H1 (cell line): Measurements from ENCODE around the gene DBNDD1. TPM values are rescaled to one million over a fixed set of nuclear protein-coding genes. Genes with fewer than 3 reads are reported as not detected.

Source experiments
- GABPA ChIP-seq: IDR thresholded peaks from 2 replicates; pipeline ENCODE4 v1.6.1; 2011; ENCODE audit warnings: mild to moderate bottlenecking, low read length, moderate library complexity, borderline replicate concordance; ENCODE audit not compliant: insufficient read depth
- YY1 ChIP-seq: IDR thresholded peaks from 2 replicates; pipeline ENCODE4 v1.6.1; 2011; ENCODE audit warnings: low read depth, mild to moderate bottlenecking, low read length
- polyA plus RNA-seq, 7 experiments: library from polyadenylated mRNA; depleted of rRNA in 3 of 7; stranded (reverse) in 5 of 7; unstranded in 2 of 7; fragments of >200 nt in 5 of 7; fragments of 200-250 nt in 2 of 7; gene quantifications; 1 replicate in 5 of 7; 2 replicates in 1 of 7; 4 replicates in 1 of 7; pipeline versions ENCODE4 v1.2.1 to v1.2.3, GENCODE V29; 2011 to 2013; ENCODE audit warnings: missing spikeins in 2 of 7, mixed read lengths in 2 of 7
- total RNA-seq: library from RNA; stranded (reverse); fragmentation: NEBNext Ultra II Directional; extraction: Animal tissue kit (Norgen Biotek cat#: 25700); gene quantifications from 2 replicates; pipeline ENCODE4 v1.2.1, GENCODE V29; 2021
- TF ChIP-seq, protein P1 (sequence below), 3 experiments: IDR thresholded peaks; 1 replicate in 2 of 3; 2 replicates in 1 of 3; pipeline versions ENCODE4 v1.5.1 to v1.6.1; 2011; ENCODE audit warnings: low read length in 3 of 3, mild to moderate bottlenecking in 3 of 3, inconsistent platforms in 2 of 3, low read depth in 1 of 3, moderate library complexity in 1 of 3; ENCODE audit not compliant: insufficient read depth in 1 of 3; ENCODE audit errors: control extremely low read depth in 1 of 3

DBNDD1 gene
- total and polyA plus RNA-seq, 2 of the 8 experiments (the other 6 are each of a cell fraction or from before 2014, with no cell fraction given): 69.9 to 92.6 TPM

DNA sequence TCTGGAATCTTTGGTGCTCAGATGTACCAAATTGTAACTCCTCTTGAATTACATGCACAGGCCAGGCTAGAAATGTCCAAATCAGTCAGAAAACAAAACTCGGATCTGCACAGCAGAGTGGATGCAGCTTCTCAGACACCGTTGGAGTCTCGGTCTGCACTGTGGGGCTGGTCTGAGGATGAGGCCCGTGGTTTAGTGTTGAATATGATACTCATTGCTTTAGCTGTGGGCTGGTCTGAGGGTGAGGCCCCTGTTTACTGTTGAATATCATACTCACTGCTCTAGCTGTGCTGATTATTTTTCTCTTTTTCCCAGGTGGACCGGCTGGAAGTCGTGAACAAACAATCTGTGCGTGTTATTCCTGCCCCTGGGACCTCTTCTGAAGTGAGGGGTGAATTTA lies 35.0 kb downstream of the DBNDD1 start (continued):
- TF ChIP-seq GABPA (no peak), YY1 (no peak)
- TF ChIP-seq, protein P1, sequence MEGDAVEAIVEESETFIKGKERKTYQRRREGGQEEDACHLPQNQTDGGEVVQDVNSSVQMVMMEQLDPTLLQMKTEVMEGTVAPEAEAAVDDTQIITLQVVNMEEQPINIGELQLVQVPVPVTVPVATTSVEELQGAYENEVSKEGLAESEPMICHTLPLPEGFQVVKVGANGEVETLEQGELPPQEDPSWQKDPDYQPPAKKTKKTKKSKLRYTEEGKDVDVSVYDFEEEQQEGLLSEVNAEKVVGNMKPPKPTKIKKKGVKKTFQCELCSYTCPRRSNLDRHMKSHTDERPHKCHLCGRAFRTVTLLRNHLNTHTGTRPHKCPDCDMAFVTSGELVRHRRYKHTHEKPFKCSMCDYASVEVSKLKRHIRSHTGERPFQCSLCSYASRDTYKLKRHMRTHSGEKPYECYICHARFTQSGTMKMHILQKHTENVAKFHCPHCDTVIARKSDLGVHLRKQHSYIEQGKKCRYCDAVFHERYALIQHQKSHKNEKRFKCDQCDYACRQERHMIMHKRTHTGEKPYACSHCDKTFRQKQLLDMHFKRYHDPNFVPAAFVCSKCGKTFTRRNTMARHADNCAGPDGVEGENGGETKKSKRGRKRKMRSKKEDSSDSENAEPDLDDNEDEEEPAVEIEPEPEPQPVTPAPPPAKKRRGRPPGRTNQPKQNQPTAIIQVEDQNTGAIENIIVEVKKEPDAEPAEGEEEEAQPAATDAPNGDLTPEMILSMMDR (IDR thresholded peaks at IDR 0.05; ENCODE audit: control extremely low read depth in 1 of 3, insufficient read depth in 1 of 3, low read depth in 1 of 3, low read length in 3 of 3): no peak
